CD4-positive, alpha-beta T cell treated with Interleukin-17A for 1 hour (primary cell): Measurements from ENCODE around the gene OBP2A.

Source experiments
- DNase-seq: peaks from one replicate; pipeline ENCODE4 v3.0.0-alpha.2; 2020

Gene OBP2A

DNA sequence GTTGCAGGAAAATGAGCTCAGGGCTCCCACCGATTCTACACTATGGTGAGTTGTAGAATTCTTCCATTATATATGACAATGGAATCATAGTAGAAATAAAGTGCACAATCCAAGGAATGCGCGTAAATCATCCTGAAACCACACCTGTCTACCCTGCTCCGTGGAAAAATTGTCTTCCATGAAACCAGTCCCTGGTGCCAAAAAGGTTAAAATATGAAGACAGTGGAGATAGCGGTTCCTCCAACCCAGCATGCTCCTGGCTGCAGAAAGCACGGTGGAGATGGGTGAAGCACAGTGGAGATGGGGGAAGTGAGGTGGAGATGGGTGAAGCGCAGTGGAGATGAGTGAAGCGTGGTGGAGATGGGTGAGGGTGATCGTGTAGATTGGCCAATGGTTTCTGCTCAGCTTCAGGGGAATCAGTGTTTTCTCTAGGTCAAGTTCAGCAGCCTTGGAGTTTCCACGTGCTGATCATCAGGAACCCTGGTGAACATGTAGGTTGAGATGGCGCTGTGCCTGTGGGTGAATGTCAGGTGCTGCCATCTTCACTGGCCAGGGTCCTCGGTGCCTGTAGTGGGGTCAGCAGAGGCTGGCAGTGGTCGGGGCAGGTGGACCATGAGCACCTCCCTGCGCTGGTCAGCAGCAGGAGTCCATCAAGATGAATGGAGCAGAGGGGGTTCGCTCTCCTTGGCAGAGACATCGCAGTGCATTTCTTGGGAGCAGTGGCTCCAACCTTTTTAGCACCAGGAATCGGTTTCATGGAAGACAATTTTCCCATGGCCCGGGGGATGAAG, 35.9 kb downstream of the OBP2A start:
- no peak for DNase-seq

DNA sequence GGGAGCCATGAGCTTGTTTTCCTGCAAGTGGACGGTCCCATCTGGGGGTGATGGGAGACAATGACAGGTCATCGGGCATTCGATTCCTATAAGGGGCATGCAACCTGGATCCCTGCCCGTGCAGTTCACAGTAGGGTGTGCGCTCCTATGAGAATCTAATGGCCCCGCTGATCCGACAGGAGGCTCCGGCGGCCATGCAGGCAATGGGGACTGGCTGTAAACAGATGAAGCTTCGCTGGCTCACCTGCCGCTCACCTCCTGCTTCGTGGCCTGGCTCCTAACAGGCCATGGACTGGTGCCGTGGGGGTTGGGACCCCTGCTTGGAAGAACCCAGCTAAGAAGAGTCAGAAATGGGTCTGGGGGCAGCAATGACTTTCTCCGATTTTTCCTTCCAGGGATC, 36.6 kb downstream of the OBP2A start:
- no peak for DNase-seq

DNA sequence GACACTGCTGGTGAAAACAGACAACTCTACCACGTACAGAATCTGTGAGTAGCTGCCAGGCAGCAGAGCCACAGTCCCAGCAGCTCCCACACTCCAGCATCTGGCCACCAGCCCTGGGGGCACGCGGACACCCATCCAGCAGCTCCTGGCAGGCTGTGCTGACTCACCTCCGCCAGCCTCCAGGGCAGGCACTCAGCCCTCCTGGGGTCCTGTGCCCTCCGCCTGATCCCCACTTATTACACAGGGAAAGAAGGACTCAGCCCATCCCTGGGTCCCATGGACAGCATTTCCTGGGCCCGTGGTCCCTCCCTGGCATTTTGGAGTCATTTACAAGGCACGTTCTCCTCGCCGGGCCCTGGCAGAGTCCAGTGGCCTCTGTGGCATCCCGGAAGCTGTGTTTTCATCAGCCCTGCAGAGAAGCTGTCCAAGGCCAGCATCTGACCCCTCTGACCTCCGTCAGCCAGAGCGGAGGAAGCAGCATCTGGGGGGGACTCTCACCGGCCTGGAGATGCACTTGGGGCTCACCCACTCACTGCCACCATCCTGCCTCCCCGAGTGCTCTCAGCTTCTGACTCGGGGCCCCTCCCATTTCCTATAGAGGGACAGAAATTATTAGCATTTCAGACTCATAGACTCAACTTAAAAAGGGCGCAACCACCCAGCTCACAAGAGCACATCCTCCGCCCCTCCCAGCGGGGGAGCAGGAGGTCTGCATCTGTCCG, 37.2 kb downstream of the OBP2A start:
- no peak for DNase-seq

DNA sequence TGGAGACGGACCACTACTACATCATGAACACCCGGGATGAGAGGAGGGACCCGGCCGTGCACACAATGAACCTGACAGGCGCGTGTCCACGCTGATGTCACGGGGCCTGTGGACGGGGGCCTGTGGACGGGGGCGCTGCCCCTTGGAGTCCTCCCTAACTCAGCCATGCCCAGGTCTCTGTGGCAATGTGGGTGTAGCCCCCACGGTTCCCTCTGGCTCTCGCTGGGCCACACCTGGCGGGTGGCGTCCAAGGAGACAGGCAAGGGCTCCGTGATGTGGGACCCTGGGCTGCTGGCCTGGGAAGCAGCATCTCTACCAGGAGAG, 37.7 kb downstream of the OBP2A start:
- no peak for DNase-seq

DNA sequence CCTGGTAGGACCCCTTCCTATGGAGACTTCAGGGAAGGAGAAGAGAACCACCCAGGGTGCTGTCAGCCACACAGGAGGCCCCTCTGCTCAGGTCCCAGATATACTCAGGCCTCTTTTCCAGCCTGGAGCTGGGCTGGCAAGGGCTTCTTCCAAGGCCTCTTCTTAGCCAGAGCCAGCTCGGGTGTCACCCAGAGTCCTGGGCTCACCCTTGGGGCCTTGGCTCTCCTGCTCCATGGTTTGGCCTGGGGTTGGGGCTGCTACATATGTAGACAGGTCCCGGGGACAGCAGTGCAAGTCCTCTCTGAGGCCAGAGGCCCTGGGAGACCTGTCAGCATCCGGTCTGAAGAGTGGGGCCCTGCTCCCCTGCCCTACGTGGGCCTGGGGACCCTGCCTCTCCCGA, 38.4 kb downstream of the OBP2A start:
- no peak for DNase-seq

DNA sequence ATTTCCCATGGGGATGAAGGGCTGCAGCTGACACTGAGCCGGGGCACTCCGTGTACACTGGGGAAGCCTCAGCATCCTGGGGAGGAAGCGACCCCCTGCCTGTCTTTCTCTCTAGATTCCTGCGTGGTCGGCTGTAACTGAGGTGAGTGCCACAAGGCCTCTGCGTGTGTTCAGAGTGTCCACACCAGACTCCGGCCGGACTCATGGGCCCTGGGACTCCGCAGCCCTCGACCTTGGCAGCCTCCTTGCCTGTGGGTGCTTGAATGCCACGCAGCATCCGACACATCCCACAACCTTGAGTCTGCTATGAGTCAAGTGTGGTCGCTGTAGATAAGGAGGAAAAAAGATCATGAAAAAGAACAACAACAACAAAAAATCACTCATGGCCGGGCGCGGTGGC, 39.0 kb downstream of the OBP2A start:
- no peak for DNase-seq

DNA sequence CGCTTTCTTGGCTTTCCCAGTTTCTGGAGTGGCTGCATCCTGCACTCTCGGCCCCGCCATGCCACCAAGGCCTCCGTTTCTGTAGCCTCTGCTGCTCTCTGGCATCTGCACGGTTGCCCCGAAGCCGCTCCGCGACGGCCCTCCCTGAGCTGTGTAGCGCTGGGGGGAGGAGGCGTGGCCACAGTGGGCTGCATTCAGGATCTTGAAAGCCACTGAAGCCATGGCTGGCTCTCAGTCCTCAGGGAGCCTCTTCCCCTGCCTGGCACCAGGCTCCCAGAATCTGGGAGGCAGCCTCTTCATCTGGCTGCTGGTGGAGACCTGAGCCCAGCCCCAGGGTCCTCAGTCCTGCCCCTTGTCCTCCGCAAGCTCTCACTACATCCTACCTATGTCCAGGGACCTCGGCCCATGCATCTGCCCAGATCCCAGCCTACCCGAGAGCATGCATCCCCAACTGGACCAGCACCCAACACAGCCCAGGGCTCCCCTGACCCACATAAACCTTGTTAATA, 40.7 kb downstream of the OBP2A start:
- DNase-seq, result no peak

DNA sequence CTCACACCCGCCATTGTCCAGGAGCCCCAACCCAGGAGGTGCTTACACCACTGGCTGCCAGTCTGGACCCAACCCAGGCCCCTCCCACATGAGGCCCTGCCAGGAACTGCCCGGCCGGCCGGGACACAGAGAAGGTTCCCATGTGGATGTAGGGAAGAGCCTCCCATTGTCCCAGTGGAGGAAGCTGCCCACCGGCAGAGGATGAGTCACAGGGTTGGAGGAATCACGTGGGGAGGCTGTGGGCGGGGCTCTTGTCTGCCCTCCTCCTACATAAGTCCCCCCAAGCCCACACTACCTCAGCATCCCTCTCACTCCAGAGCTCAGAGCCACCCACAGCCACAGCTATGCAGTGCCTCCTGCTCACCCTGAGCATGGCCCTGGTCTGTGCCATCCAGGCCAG, 41.7 kb downstream of the OBP2A start:
- no peak for DNase-seq

DNA sequence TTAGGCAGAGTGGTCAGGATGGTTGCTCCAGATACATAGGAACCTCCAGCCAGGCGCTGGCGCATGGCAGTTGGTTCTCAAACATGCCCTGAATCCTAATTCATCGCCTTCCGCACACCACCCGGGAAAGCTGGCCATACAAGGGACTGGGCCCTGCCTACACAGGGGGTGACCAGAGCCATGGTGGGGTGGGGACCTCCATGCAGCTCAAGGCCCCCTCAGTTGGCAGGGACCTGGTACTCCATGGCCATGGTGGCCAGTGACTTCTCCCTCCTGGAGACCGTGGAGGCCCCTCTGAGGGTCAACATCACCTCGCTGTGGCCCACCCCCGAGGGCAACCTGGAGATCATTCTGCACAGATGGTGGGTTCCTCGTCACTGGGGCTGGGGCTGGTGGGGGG, 42.4 kb downstream of the OBP2A start:
- DNase-seq, result no peak

DNA sequence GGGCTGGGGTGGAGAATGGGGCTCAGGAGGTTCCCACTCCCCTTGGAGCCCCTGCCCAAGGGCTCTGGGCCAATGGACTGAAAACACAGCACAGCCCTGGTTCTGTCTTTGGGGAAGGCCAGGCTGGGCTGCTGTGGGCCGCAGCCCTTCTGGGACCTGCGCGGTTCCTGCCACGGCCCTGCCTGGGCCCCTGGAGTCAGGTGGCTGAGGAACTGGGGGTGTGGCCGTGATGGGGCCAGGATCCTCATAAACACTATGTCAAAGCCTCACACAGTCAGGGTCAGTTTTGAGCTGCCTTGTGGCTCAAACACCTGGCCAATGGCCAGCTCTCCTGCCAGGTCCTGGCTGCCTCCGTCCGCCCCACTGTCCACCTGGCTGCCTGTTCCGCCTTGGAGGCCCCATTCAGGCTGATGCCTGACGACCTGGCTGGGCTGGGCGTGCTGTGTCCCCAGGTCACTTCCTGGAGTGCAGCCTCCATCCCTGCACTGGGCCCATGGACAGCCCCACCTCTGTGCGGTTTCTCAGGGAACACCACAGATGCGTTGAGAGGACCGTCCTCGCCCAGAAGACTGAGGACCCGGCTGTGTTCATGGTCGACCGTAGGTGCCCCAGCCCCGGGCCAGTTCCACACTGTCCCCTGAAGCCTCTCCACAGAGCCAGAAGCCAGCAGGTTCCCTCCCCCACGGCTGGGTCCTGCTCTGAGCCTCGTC, 43.1 kb downstream of the OBP2A start:
- no peak for DNase-seq

DNA sequence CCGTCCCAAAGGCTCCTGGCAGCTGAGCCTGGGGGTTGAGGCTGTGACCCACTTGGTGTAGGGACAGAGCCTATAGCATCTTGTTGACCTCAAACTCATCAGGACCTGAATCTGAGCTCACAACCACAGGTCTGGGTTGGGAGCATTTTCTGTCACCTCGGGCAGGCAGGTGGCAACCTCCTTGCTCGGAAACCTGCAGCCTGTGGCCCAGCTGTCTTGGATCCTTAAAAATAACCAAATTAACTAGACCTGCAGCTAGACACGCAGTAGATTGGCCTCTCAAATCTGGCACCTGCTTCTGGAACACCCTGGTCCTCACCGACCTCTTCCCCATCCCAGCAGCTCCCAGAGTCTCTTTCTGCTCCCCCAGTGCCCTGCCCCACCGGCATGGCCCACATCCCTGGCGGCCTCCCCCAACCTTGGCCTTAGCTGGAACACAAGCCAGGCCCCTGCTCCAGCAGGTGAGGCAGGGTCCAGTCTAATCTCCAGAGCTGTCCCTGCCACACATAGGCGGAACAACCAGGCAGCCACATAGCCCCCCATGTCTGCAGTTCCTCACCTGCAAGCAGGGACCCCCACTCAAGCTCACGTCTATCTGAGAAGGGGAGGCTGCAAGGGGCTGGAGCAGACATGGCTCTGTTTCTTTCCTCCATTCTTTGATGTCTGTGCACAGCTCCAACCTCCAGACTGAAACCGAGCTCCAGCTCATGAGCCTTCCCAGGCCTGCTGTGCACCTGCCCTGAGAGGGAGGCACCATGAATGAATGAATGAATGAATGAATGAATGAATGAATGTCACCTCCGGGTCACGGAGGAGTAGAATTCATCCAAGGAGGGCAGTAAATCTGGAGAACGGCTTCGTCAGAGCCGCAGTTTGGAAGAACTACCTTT, 43.9 kb downstream of the OBP2A start:
- no peak for DNase-seq

DNA sequence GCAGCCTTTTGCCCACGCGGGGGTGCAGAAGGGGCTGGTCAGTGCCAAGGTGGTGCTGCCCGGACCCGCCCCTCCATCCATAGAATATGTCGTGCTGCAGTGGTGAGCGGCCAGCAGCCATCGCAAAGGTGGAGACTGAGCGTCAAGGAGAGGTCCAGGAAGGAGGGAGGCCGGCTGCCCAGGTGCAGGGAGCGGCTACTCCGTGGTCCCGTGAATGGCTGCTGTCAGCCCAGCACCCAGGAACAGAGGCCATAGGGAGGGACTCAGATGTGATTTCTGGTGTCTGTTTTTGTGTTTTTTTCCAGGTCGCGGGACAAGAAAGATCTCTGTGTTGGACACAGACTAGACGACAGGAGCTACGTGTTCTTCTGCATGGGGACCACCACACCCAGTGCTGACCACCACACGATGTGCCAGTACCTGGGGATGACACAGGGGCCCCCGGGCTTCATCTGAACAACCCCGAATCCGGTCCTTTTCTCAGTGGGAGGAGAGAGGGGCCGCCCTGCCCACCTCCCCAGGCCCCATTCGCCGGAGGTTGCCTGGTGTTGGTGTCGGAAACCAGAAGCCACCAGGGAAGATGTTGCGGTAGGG, 44.7 kb downstream of the OBP2A start:
- DNase-seq, result no peak

DNA sequence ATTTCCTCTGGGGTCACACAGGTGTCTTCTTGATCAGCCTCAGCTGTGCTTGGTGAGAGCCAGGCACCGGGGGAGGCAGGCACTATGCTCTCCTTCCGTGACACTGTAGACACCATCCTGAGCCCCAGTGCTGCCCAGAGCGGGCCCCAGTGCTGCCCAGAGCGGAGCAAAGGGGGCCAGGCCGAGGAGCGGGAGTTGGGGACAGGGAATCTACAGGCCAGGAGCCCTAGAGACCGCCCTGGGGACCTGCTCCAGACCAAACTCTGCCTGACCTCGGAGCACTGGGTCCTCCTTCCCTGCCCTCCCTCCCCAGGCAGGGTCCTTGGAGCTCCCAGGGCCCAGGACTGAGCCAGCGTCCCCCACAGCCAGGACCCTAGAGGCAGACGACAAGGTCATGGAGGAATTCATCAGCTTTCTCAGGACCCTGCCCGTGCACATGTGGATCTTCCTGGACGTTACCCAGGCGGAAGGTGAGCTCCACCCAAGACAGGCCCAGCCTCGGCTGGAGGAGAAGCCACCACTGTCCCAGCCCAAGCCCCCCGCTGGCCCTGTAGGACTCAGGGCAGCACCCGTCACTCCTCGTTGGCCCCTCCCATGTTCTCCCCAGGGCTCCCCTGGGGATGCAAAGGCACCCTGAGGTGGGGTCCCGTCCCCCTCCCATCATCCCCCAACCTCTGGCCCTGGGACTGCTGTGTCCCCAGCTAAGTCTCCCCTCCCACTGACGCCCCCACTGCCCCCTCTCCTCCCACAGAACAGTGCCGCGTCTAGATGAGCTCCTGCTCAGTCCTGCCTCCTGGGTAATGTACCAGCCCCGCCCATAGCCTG, 45.8 kb downstream of the OBP2A start:
- no peak for DNase-seq

DNA sequence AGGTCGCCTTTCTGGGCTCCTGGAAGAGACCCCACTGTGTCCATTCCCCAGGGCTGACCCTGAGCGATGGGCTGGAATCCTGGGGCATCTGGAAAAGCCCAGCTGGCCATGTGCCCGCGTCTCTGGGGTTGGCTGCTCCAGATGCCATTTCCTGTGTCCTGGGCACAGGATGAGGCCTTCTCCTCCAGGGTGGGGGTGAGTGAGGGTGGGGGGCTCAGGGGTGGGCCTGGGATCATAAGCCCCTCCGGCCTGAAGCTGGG, 46.3 kb downstream of the OBP2A start:
- no peak for DNase-seq

DNA sequence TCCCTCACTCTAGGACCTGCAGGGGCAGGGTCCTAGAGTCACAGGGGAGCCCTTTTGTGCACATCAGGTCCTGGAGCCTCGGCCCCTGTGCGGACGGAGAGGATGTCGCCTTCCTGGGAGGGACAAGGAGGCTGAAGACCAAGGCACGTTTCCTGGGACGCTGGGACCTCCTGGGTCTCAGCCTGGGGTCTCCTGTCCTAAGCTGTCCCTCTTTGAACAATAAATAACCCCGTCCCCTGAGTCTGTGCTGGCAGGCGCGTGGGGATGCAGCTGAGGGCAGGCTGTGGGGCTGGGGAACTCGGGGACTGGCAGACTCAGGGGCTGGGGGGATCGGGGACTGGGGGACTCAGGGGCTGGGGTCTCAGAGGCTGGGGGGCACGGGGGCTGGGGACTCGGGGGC, 46.7 kb downstream of the OBP2A start:
- no peak for DNase-seq

DNA sequence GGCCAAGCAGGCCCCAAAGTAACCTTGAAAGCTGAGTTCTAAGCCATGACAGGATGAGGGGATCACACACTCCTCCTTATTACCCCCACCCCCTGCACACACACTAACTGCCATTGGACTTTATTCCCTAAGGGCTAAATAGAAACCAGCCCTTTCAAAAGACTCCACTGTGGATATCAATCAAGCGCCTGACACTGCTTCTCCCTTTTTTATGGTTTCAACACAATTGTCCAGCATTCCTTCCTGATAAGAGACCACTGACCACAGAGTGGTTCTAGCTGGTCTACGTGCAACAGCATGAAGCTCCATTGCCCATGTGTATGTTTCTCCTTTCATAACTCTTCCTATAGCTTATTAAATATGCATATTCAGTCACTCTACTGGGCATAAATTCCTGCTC, 50.3 kb downstream of the OBP2A start:
- no peak for DNase-seq
